H9 (cell line): ENCODE measurements around the gene CREG2. TPM values are rescaled to one million over a fixed set of nuclear protein-coding genes. Genes with fewer than 3 reads are reported as not detected.
A peak's percentile ranks its signal among the peaks of the same experiment; 100 is the strongest.

Experiments
- DNase-seq: peaks from one replicate; pipeline ENCODE4 v3.0.0-alpha.2; 2017
- H2AFZ ChIP-seq: one replicate; pipeline ENCODE4 v1.6.1; 2013; ENCODE audit warnings: mild to moderate bottlenecking, low read length, control low read depth, moderate library complexity
- H2AK5ac ChIP-seq: 2 replicates; pipeline ENCODE4 v1.6.1; 2013; ENCODE audit warnings: low read length, control low read depth, mixed read lengths; ENCODE audit not compliant: insufficient read length
- H2BK120ac ChIP-seq: one replicate; pipeline ENCODE4 v1.6.1; 2013; ENCODE audit warnings: low read depth, mild to moderate bottlenecking, low read length, control low read depth, inconsistent platforms; ENCODE audit not compliant: poor library complexity, severe bottlenecking
- H2BK12ac ChIP-seq: 2 replicates; pipeline ENCODE4 v1.6.1; 2013; ENCODE audit warnings: low read length, control low read depth, mixed read lengths, low read depth; ENCODE audit not compliant: insufficient read length
- H2BK15ac ChIP-seq: 2 replicates; pipeline ENCODE4 v1.6.1; 2013; ENCODE audit warnings: low read depth, low read length, control low read depth
- H2BK20ac ChIP-seq: one replicate; pipeline ENCODE4 v1.6.1; 2013; ENCODE audit warnings: low read depth, mild to moderate bottlenecking, low read length, control low read depth, inconsistent platforms; ENCODE audit not compliant: poor library complexity, severe bottlenecking
- H2BK5ac ChIP-seq: 2 replicates; pipeline ENCODE4 v1.6.1; 2013; ENCODE audit warnings: low read length, control low read depth, mixed read lengths; ENCODE audit not compliant: insufficient read length
- H3K14ac ChIP-seq: 2 replicates; pipeline ENCODE4 v1.6.1; 2013; ENCODE audit warnings: low read length, control low read depth; ENCODE audit not compliant: insufficient read depth
- H3K18ac ChIP-seq: 2 replicates; pipeline ENCODE4 v1.6.1; 2013; ENCODE audit warnings: low read depth, mild to moderate bottlenecking, mixed read lengths, low read length, control low read depth; ENCODE audit not compliant: insufficient read length
- H3K23ac ChIP-seq: 2 replicates; pipeline ENCODE4 v1.6.1; 2013; ENCODE audit warnings: low read length, control low read depth, mixed read lengths, low read depth; ENCODE audit not compliant: insufficient read length
- H3K23me2 ChIP-seq: 2 replicates; pipeline ENCODE4 v1.6.1; 2013; ENCODE audit warnings: low read depth, mild to moderate bottlenecking, mixed read lengths, low read length, control low read depth; ENCODE audit not compliant: insufficient read length, poor library complexity, severe bottlenecking
- H3K27ac ChIP-seq: 2 replicates; pipeline ENCODE4 v1.5.1; 2013; ENCODE audit warnings: low read length, control low read depth, mixed read lengths, low read depth; ENCODE audit not compliant: insufficient read length
- H3K27me3 ChIP-seq: 2 replicates; pipeline ENCODE4 v1.6.1; 2013; ENCODE audit warnings: low read length, control low read depth, inconsistent platforms; ENCODE audit not compliant: insufficient read depth
- H3K4ac ChIP-seq: 2 replicates; pipeline ENCODE4 v1.6.1; 2013; ENCODE audit warnings: low read depth, mild to moderate bottlenecking, control low read depth, inconsistent platforms, low read length, moderate library complexity
- H3K4me1 ChIP-seq: 2 replicates; pipeline ENCODE4 v1.6.1; 2013; ENCODE audit warnings: low read length, control low read depth, inconsistent platforms; ENCODE audit not compliant: insufficient read depth
- H3K4me2 ChIP-seq: 2 replicates; pipeline ENCODE4 v1.6.1; 2013; ENCODE audit warnings: low read length, control low read depth, mixed read lengths; ENCODE audit not compliant: insufficient read length, insufficient read depth
- H3K56ac ChIP-seq: 2 replicates; pipeline ENCODE4 v1.6.1; 2013; ENCODE audit warnings: low read depth, mild to moderate bottlenecking, mixed read lengths, low read length, control low read depth; ENCODE audit not compliant: insufficient read length
- H3K79me1 ChIP-seq: 2 replicates; pipeline ENCODE4 v1.6.1; 2013; ENCODE audit warnings: low read depth, mild to moderate bottlenecking, moderate library complexity, low read length, control low read depth, inconsistent platforms; ENCODE audit not compliant: insufficient read depth, poor library complexity, severe bottlenecking
- H3K79me2 ChIP-seq: 2 replicates; pipeline ENCODE4 v1.6.1; 2013; ENCODE audit warnings: low read length, control low read depth, inconsistent platforms; ENCODE audit not compliant: insufficient read depth
- H3K9ac ChIP-seq: 2 replicates; pipeline ENCODE4 v1.6.1; 2013; ENCODE audit warnings: low read length, control low read depth, mixed read lengths; ENCODE audit not compliant: insufficient read length; ENCODE audit errors: extremely low read depth
- H3K9me3 ChIP-seq: one replicate; pipeline ENCODE4 v1.6.1; 2013; ENCODE audit warnings: low read depth, low read length, inconsistent platforms; ENCODE audit not compliant: control insufficient read depth
- H3T11ph ChIP-seq: one replicate; pipeline ENCODE4 v1.6.1; 2013; ENCODE audit warnings: mild to moderate bottlenecking, low read length, control low read depth, inconsistent platforms
- H4K20me1 ChIP-seq: one replicate; pipeline ENCODE4 v1.6.1; 2013; ENCODE audit not compliant: control insufficient read depth, insufficient read length, insufficient read depth
- H4K5ac ChIP-seq: 2 replicates; pipeline ENCODE4 v1.6.1; 2013; ENCODE audit warnings: low read depth, mild to moderate bottlenecking, mixed read lengths, low read length, control low read depth; ENCODE audit not compliant: insufficient read length
- H4K8ac ChIP-seq: replicated peaks from 2 replicates; pipeline ENCODE4 v1.6.1; 2013; ENCODE audit warnings: low read length, control low read depth, mixed read lengths, low read depth; ENCODE audit not compliant: insufficient read length
- H4K91ac ChIP-seq: 2 replicates; pipeline ENCODE4 v1.6.1; 2013; ENCODE audit warnings: low read depth, mild to moderate bottlenecking, moderate library complexity, mixed read lengths, low read length, control low read depth; ENCODE audit not compliant: insufficient read length
- H3K27ac Mint-ChIP-seq, 3 experiments: 2 replicates in 2 of 3; 3 replicates in 1 of 3; pipeline ENCODE4 v1.8.0; 2020 to 2021; ENCODE audit warnings: mixed read lengths in 3 of 3, mild to moderate bottlenecking in 1 of 3, moderate library complexity in 1 of 3
- H3K27me3 Mint-ChIP-seq: 2 replicates; pipeline ENCODE4 v1.8.0; 2021; ENCODE audit warnings: low read depth, mild to moderate bottlenecking, moderate library complexity, mixed read lengths
- H3K36me3 Mint-ChIP-seq, 3 experiments: 2 replicates in 2 of 3; 3 replicates in 1 of 3; pipeline ENCODE4 v1.8.0; 2020 to 2021; ENCODE audit warnings: low read depth in 3 of 3, mixed read lengths in 3 of 3; ENCODE audit not compliant: insufficient read depth in 1 of 3
- H3K4me1 Mint-ChIP-seq, 2 experiments: 2 replicates each; pipeline ENCODE4 v1.8.0; 2020; ENCODE audit warnings: mixed read lengths in 2 of 2
- H3K4me3 Mint-ChIP-seq, 2 experiments: 2 replicates in 1 of 2; 3 replicates in 1 of 2; pipeline ENCODE4 v1.8.0; 2020 to 2021; ENCODE audit warnings: mild to moderate bottlenecking in 2 of 2, mixed read lengths in 2 of 2, moderate library complexity in 1 of 2
- H3K9me3 Mint-ChIP-seq, 2 experiments: 2 replicates in 1 of 2; 3 replicates in 1 of 2; pipeline ENCODE4 v1.8.0; 2020; ENCODE audit warnings: mild to moderate bottlenecking in 2 of 2, mixed read lengths in 2 of 2, moderate library complexity in 1 of 2
- CTCF ChIP-seq: fragments of 200-600 bp; sonication (generic); conservative IDR thresholded peaks from 3 replicates; pipeline ENCODE4 v1.8.0; 2021; ENCODE audit warnings: antibody characterized with exemption, mild to moderate bottlenecking
- WGBS: extraction: QIAGEN DNeasy Blood & Tissue Kit; methylation state at CpG from one replicate; pipeline ENCODE4 v1.1.7; 2013; ENCODE audit warnings: missing lambda C conversion rate, low lambda C conversion rate, mixed read lengths; ENCODE audit not compliant: insufficient read length; ENCODE audit errors: extremely low coverage; 5-methylcytosine and 5-hydroxymethylcytosine counted together
- total RNA-seq: library from RNA; stranded (reverse); gene quantifications from 2 replicates; pipeline ENCODE4 v1.2.1, GENCODE V29; 2021

Gene CREG2
- total RNA-seq, 1 experiment from 2014 or later = 0.77 TPM

DNA sequence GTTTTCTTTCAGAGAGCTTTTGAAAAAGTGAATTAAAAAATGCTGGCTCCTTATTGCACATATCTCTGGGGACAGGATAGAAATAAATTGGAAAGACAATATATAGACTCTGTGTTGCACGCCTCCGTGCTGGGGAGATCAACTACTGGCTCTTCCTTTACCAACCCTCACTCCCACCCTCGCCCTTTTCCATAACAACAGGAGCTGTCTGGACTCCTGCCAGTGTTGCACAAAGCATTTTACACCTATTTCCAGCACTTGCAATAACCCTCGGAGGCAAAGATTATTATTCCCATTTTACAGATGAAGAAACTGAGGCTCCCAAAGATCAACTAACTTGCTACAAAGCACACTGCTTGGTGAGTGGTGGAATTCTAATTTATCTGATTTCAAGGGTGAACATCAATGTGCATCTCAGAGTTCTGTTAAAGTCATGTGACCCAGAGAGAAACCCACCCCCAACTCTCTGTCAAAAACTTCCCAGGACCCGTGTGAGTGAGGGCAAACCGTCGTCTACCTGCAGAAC, 4.2 kb downstream of the CREG2 start:
- no peak overlapping the region for H2BK12ac ChIP-seq
- H2BK20ac ChIP-seq = no peak overlapping the region
- TF ChIP-seq CTCF = no peak
- no peak overlapping the region for H4K8ac ChIP-seq
- no peak overlapping the region for H3K14ac ChIP-seq
- no peaks in the 10 kb centered on the region for H4K20me1 ChIP-seq
- H3K23me2 ChIP-seq = peaks cover 8% of the 10 kb centered on the region
- peaks cover 13% of the 10 kb centered on the region; the same call in 1 of the 2 replicates for H3K27me3 ChIP-seq
- H2BK15ac ChIP-seq = no peak overlapping the region
- peaks cover 44% of the 10 kb centered on the region for H3K27me3 Mint-ChIP-seq
- no peak overlapping the region for H2BK120ac ChIP-seq
- no peaks in the 10 kb centered on the region for H3K79me2 ChIP-seq
- peaks cover 21 to 24% of the 10 kb centered on the region in 2 experiments for H3K4me1 Mint-ChIP-seq
- no peak for DNase-seq
- no peak overlapping the region for H3K56ac ChIP-seq
- H2BK5ac ChIP-seq = no peak overlapping the region
- H3K36me3 Mint-ChIP-seq = no peaks in the 10 kb centered on the region; a peak in 1 of 7 replicates
- H2AFZ ChIP-seq = no peak overlapping the region
- peak overlapping the region in 1 of 3 experiments; percentile 25; a peak in 1 of 7 replicates for H3K27ac Mint-ChIP-seq
- no peak overlapping the region for H2AK5ac ChIP-seq
- H3K79me1 ChIP-seq = no peaks in the 10 kb centered on the region
- no peak overlapping the region for H3K4ac ChIP-seq
- H3K4me3 Mint-ChIP-seq = no peak overlapping the region
- H3K9me3 Mint-ChIP-seq = no peaks in the 10 kb centered on the region
- no peaks in the 10 kb centered on the region for H3K9me3 ChIP-seq
- H3K4me1 ChIP-seq = no peaks in the 10 kb centered on the region
- WGBS = no CpG with 5 or more reads among the region's 7 CpGs
- H3K9ac ChIP-seq = no peak overlapping the region
- H4K91ac ChIP-seq = no peak overlapping the region
- no peak overlapping the region for H3K4me2 ChIP-seq
- no peak overlapping the region for H3K27ac ChIP-seq
- H4K5ac ChIP-seq = no peak overlapping the region
- H3T11ph ChIP-seq = no peak overlapping the region
- H3K18ac ChIP-seq = no peak overlapping the region
- no peak overlapping the region for H3K23ac ChIP-seq
